ENCODE data around the gene WNT7A.

WNT7A gene

DNA sequence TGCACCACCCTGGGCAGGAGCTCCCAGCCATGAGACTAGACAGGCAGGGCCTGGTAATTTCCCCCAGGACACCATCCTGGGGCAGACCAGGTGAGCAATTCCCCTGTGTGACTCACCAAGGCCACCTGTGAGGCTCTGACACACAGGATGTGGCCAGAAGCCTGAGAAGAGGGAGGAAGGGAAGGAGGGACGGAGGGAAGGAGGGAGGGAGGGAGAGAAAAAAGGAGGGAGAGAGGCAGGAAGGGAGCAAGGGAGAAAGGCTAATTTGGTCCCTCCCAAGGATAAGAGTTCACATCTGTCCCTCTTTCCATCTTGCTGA is 25.9 kb downstream of the WNT7A start:
- no peak overlapping the region for H3K27ac ChIP-seq
- TF ChIP-seq, protein P1, sequence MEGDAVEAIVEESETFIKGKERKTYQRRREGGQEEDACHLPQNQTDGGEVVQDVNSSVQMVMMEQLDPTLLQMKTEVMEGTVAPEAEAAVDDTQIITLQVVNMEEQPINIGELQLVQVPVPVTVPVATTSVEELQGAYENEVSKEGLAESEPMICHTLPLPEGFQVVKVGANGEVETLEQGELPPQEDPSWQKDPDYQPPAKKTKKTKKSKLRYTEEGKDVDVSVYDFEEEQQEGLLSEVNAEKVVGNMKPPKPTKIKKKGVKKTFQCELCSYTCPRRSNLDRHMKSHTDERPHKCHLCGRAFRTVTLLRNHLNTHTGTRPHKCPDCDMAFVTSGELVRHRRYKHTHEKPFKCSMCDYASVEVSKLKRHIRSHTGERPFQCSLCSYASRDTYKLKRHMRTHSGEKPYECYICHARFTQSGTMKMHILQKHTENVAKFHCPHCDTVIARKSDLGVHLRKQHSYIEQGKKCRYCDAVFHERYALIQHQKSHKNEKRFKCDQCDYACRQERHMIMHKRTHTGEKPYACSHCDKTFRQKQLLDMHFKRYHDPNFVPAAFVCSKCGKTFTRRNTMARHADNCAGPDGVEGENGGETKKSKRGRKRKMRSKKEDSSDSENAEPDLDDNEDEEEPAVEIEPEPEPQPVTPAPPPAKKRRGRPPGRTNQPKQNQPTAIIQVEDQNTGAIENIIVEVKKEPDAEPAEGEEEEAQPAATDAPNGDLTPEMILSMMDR (conservative IDR thresholded peaks at IDR 0.05), result no peak

DNA sequence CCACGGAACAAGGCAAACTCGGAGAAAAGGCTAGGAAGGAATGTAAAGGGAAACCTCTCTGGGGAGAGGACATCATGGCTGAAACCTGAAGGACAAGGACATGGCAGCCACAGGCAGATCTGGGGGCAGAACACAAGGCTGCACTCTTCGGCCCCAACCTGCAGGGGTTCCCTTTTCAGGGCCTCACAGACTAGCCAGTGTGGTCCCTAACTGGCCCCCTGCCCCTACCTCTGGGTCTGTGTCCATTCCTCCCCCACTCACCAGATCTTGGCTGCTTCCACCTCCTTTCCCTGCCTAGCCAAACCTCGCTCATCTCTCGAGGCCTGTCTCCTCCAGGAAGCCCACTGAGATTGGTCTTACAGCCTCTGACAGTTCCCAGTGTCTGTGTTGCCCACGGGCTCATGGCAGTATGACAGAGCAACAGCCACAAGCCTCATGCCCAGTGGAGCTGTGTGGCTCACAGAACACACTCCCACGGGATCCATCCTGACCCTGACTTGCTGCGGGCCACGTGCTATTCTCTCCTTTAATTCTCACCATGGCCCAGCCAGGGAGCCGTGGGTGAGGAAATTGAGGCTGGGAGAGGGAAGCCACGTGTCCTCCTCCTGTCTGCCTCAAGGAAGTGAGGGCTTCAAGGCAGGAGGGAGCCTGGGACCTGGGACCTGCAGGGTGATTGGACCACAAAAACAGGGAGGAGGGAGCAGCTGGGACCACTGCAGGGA is 26.5 kb downstream of the WNT7A start:
- H3K27ac ChIP-seq, result no peak overlapping the region
- TF ChIP-seq, protein P1 (conservative IDR thresholded peaks at IDR 0.05), result no peak

GRCh38 chr3:13852638-13853009 is 27.2 kb downstream of the WNT7A start:
- H3K27ac ChIP-seq, result no peak overlapping the region
- TF ChIP-seq, protein P1 (conservative IDR thresholded peaks at IDR 0.05), result no peak

GRCh38 chr3:13851997-13852637 is 27.8 kb downstream of the WNT7A start:
- TF ChIP-seq, protein P1 (conservative IDR thresholded peaks at IDR 0.05), result no peak
- no peak overlapping the region for H3K27ac ChIP-seq

DNA sequence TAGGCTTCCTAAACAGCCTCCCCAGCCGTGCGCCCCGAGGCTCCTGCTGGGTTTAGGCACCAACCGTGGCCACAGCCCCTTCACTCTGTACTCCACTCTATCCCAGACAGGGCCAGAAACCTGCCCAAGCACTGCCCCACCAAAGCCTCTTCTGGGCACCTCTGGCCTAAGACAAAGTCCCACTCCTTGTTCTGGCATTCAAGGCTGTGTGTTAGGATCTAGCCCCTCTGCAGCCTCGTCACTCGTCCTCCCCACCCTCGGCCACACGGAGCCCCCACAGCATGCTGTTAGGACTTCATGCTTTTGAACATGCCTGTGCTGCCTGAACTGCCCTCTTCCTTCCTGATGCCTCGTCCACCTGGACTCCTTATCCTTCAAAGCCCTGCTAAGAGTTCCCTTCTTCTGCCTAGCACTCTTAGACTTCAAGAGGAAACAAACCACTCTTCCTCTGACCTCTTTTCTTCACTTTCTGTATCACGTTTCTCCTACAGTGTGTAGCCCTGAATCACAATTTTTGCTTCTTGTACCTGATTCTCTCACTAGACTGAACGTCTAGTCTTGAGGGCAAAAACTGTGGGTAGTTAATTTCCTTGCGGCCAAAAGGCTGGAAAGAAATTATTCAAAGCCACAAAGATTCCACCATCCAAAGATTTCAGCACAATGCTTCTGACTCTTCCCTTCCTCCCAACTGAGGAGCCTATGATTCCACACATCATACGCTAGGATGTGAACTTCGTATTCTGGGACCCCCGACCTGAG is 28.6 kb downstream of the WNT7A start:
- no peak overlapping the region for H3K27ac ChIP-seq
- TF ChIP-seq, protein P1 (conservative IDR thresholded peaks at IDR 0.05), result no peak

GRCh38 chr3:13850161-13850945 is 29.5 kb downstream of the WNT7A start:
- TF ChIP-seq, protein P1 (conservative IDR thresholded peaks at IDR 0.05), result no peak
- no peak overlapping the region for H3K27ac ChIP-seq

- TF ChIP-seq, protein P1 (conservative IDR thresholded peaks at IDR 0.05), result no peak
- H3K27ac ChIP-seq, result no peak overlapping the region
These were observed 30.9 kb downstream of the WNT7A start for GRCh38 chr3:13849018-13849417.

Measured in VCaP (cell line).